HCT116 (cell line): ENCODE data around the gene UBE2G2. TPM values are rescaled to one million over a fixed set of nuclear protein-coding genes. Genes with fewer than 3 reads are reported as not detected.
"Not testable (repeated sequence)": the region's sequence is repeated elsewhere in the genome, so short reads cannot be mapped to it uniquely, and the experiment has no call there.

Source experiments
- ATAC-seq: fragments of 200-7000 bp; cut with Tn5 transposase; 2 replicates; pipeline ENCODE4 v1.9.1; 2020; ENCODE audit warnings: mild to moderate bottlenecking, moderate library complexity
- BruUV-seq: library from RNA; stranded (reverse); fragments of 400-500 nt; replicated peaks from 2 replicates; lab custom pipeline; 2021; lab: Mats Ljungman, UMichigan
- CTCF ChIA-PET: fragments of 300-600 bp; sonication (Branson Sonifier 250); formaldehyde crosslinking; loops from one replicate; lab custom pipeline; 2021; ENCODE audit warnings: antibody characterized with exemption; lab: Charles Lee
- POLR2A ChIA-PET: fragments of 300-600, 350-600 bp; sonication (Branson Sonifier 250); formaldehyde crosslinking; loops from one replicate; lab custom pipeline; 2021; ENCODE audit warnings: antibody characterized with exemption; lab: Charles Lee
- RAD21 ChIA-PET, 2 experiments: fragments of 300-600 bp; sonication (Branson Sonifier 250); formaldehyde crosslinking; loops; one replicate each; lab custom pipeline; 2023; ENCODE audit warnings: low total read pairs in 2 of 2; ENCODE audit not compliant: uncharacterized antibody in 2 of 2, unreplicated experiment in 2 of 2, low non-redundant PET in 1 of 2; lab: Charles Lee
- DNase-seq: peaks from one replicate; pipeline ENCODE4 v3.0.0-alpha.2; 2010; ENCODE audit warnings: low read depth, low spot score
- H2AFZ ChIP-seq: fragments of 200-600 bp; shearing (Covaris generic), sonication (generic); 2 replicates; pipeline ENCODE4 v1.6.1; 2017; ENCODE audit warnings: low read depth, mixed run types, mixed read lengths, antibody characterized with exemption, low read length; ENCODE audit not compliant: poor library complexity, severe bottlenecking
- H3K27ac ChIP-seq: 2 replicates; pipeline ENCODE4 v1.5.1; 2012; ENCODE audit warnings: low read depth, low read length
- H3K27me3 ChIP-seq: fragments of 200-600 bp; sonication (generic); 2 replicates; pipeline ENCODE4 v1.6.1; 2016; ENCODE audit warnings: mixed run types, low read length, mixed read lengths; ENCODE audit not compliant: insufficient read depth
- H3K36me3 ChIP-seq, 2 experiments: fragments of 200-500 bp in 1 of 2; fragments of 200-600 bp in 1 of 2; sonication (Bioruptor generic) in 1 of 2; sonication (generic) in 1 of 2; 2 replicates each; pipeline versions ENCODE4 v1.5.1 to v1.6.1; 2014 to 2016; ENCODE audit warnings: low read length in 2 of 2, inconsistent platforms in 1 of 2, mixed read lengths in 1 of 2, mixed run types in 1 of 2; ENCODE audit not compliant: insufficient read depth in 2 of 2, control insufficient read depth in 1 of 2
- H3K4me1 ChIP-seq, 2 experiments: fragments of 200-600 bp in 1 of 2; sonication (generic) in 1 of 2; 2 replicates each; pipeline versions ENCODE4 v1.5.1 to v1.6.1; 2012 to 2017; ENCODE audit warnings: low read length in 2 of 2, inconsistent platforms in 1 of 2, mild to moderate bottlenecking in 1 of 2, mixed read lengths in 1 of 2, mixed run types in 1 of 2, moderate library complexity in 1 of 2; ENCODE audit not compliant: insufficient read depth in 2 of 2, control insufficient read depth in 1 of 2
- H3K4me2 ChIP-seq: fragments of 200-600 bp; sonication (generic); 2 replicates; pipeline ENCODE4 v1.6.1; 2017; ENCODE audit warnings: mixed run types, low read length, mixed read lengths
- H3K4me3 ChIP-seq, 2 experiments: fragments of 200-600 bp in 1 of 2; sonication (generic) in 1 of 2; replicated peaks in 1 of 2; 2 replicates each; pipeline ENCODE4 v1.5.1; 2011 to 2016; ENCODE audit warnings: low read length in 2 of 2, control low read depth in 1 of 2, low read depth in 1 of 2, mild to moderate bottlenecking in 1 of 2, mixed read lengths in 1 of 2, mixed run types in 1 of 2
- H3K79me2 ChIP-seq: fragments of 200-600 bp; sonication (generic); 2 replicates; pipeline ENCODE4 v1.6.1; 2017; ENCODE audit warnings: mild to moderate bottlenecking, mixed run types, low read length, moderate library complexity, mixed read lengths; ENCODE audit not compliant: insufficient read depth
- H3K9ac ChIP-seq: fragments of 200-600 bp; sonication (generic); 2 replicates; pipeline ENCODE4 v1.6.1; 2016; ENCODE audit warnings: low read length, mixed read lengths
- H3K9me2 ChIP-seq: fragments of 200-600 bp; sonication (generic), shearing (Covaris generic); 2 replicates; pipeline ENCODE4 v1.6.1; 2017; ENCODE audit warnings: mixed run types, mild to moderate bottlenecking, moderate library complexity; ENCODE audit not compliant: insufficient read depth
- H3K9me3 ChIP-seq, 2 experiments: fragments of 200-500 bp in 1 of 2; fragments of 200-600 bp in 1 of 2; sonication (Bioruptor generic) in 1 of 2; sonication (generic) in 1 of 2; 2 replicates each; pipeline ENCODE4 v1.6.1; 2014 to 2017; ENCODE audit warnings: low read length in 2 of 2, mixed read lengths in 2 of 2, inconsistent platforms in 1 of 2, low read depth in 1 of 2, mild to moderate bottlenecking in 1 of 2, mixed run types in 1 of 2, moderate library complexity in 1 of 2; ENCODE audit not compliant: control insufficient read depth in 1 of 2, insufficient read depth in 1 of 2
- H4K20me1 ChIP-seq: fragments of 200-600 bp; sonication (generic), shearing (Covaris generic); 2 replicates; pipeline ENCODE4 v1.6.1; 2017; ENCODE audit warnings: mixed run types, mild to moderate bottlenecking, moderate library complexity; ENCODE audit not compliant: insufficient read depth
- CEBPB ChIP-seq: IDR thresholded peaks from 2 replicates; pipeline ENCODE4 v1.6.1; 2012; ENCODE audit warnings: low read depth
- CTCF ChIP-seq, 3 experiments: fragments of 200-600 bp in 1 of 3; sonication (generic) in 1 of 3; IDR thresholded peaks in 2 of 3; conservative IDR thresholded peaks in 1 of 3; 2 replicates each; pipeline ENCODE4 v1.5.1; 2012 to 2017; ENCODE audit warnings: low read depth in 2 of 3, low read length in 2 of 3, antibody characterized with exemption in 1 of 3, borderline replicate concordance in 1 of 3, control low read depth in 1 of 3, mild to moderate bottlenecking in 1 of 3, mixed read lengths in 1 of 3, mixed run types in 1 of 3, moderate library complexity in 1 of 3; ENCODE audit not compliant: insufficient read depth in 1 of 3
- EGR1 ChIP-seq: IDR thresholded peaks from 2 replicates; pipeline ENCODE4 v1.6.1; 2012; ENCODE audit warnings: low read depth
- JUND ChIP-seq: IDR thresholded peaks from 2 replicates; pipeline ENCODE4 v1.6.1; 2012
- MAX ChIP-seq: IDR thresholded peaks from 2 replicates; pipeline ENCODE4 v1.6.1; 2012
- POLR2AphosphoS5 ChIP-seq: IDR thresholded peaks from 2 replicates; pipeline ENCODE4 v1.6.1; 2011; ENCODE audit warnings: mild to moderate bottlenecking, low read depth, low read length, moderate library complexity
- YY1 ChIP-seq: IDR thresholded peaks from 2 replicates; pipeline ENCODE4 v1.6.1; 2011; ENCODE audit warnings: low read length, low read depth, moderate library complexity, mild to moderate bottlenecking; ENCODE audit not compliant: insufficient replicate concordance; ENCODE audit errors: extremely low read depth
- ZFX ChIP-seq: fragments of 450-650 bp; IDR thresholded peaks from 2 replicates; pipeline ENCODE4 v1.6.1; 2017
- intact Hi-C: fragments of 100-400 bp; cut with micrococcal nuclease; formaldehyde crosslinking; loops from 2 replicates; pipeline ENCODE4 v1.10.0; 2022
- total RNA-seq: library from RNA; stranded (reverse); gene quantifications from one replicate; pipeline ENCODE4 v1.2.1, GENCODE V29; 2021; ENCODE audit not compliant: unreplicated experiment

The UBE2G2 gene
- total RNA-seq, 1 experiment from 2014 or later, result 86.5 TPM

GRCh38 chr21:44834231-44834950, 32.8 kb upstream of the UBE2G2 start:
- Histone ChIP-seq H3K27ac (no peak overlapping the region), H3K36me3 (no peaks in the 10 kb centered on the region), H3K4me2 (no peak overlapping the region), H3K9ac (no peak overlapping the region), H3K4me3 (no peak overlapping the region), H3K4me1 (peaks cover 2 to 10% of the 10 kb centered on the region in 2 experiments; a peak in 1 of 4 replicates), H4K20me1 (no peaks in the 10 kb centered on the region), H3K27me3 (no peaks in the 10 kb centered on the region), H3K9me3 (peaks cover 1 to 3% of the 10 kb centered on the region in 2 experiments; a peak in 1 of 4 replicates), H3K79me2 (no peaks in the 10 kb centered on the region), H2AFZ (no peak overlapping the region), H3K9me2 (no peaks in the 10 kb centered on the region)
- no peak for DNase-seq
- POLR2A ChIA-PET, result no interaction called here
- ATAC-seq, result no peak
- BruUV-seq, result no TSS peak
- TF ChIP-seq EGR1, result no peak
- no peak for TF ChIP-seq POLR2AphosphoS5
- TF ChIP-seq MAX, result no peak
- no peak for TF ChIP-seq JUND
- TF ChIP-seq ZFX, result no peak
- RAD21 ChIA-PET, result no interaction called here
- intact Hi-C loops, result no loop called here
- CTCF ChIA-PET, result no interaction called here

GRCh38 chr21:44833663-44834062, 32.0 kb upstream of the UBE2G2 start:
- Histone ChIP-seq H2AFZ (no peak overlapping the region), H3K36me3 (no peaks in the 10 kb centered on the region), H3K27me3 (no peaks in the 10 kb centered on the region), H3K4me2 (no peak overlapping the region), H3K9me3 (peaks cover 8 to 9% of the 10 kb centered on the region in 2 experiments; a peak in 2 of 4 replicates), H3K9me2 (no peaks in the 10 kb centered on the region), H3K4me1 (peaks cover 2 to 10% of the 10 kb centered on the region in 2 experiments; a peak in 1 of 4 replicates), H3K27ac (no peak overlapping the region), H3K79me2 (no peaks in the 10 kb centered on the region), H4K20me1 (no peaks in the 10 kb centered on the region), H3K9ac (no peak overlapping the region), H3K4me3 (no peak overlapping the region)
- ChIA-PET POLR2A (no interaction called here), RAD21 (no interaction called here), CTCF (no interaction called here)
- no TSS peak for BruUV-seq
- DNase-seq (no peak), ATAC-seq (no peak)
- TF ChIP-seq CEBPB, result no peak
- TF ChIP-seq CTCF (IDR thresholded peaks at IDR 0.05 in 2 of 3, conservative IDR thresholded peaks at IDR 0.05 in 1 of 3; ENCODE audit: borderline replicate concordance in 1 of 3, insufficient read depth in 1 of 3, low read depth in 2 of 3, low read length in 2 of 3), result no peak
- TF ChIP-seq YY1, result no peak
- intact Hi-C loops, result no loop called here

- RAD21 ChIA-PET, H3K9ac ChIP-seq, H3K4me3 ChIP-seq, ATAC-seq, H3K9me2 ChIP-seq, CTCF ChIA-PET, H3K27ac ChIP-seq, H3K4me2 ChIP-seq, H3K36me3 ChIP-seq, intact Hi-C loops, H3K27me3 ChIP-seq, POLR2A ChIA-PET, BruUV-seq, H2AFZ ChIP-seq, H4K20me1 ChIP-seq, H3K79me2 ChIP-seq, DNase-seq, H3K4me1 ChIP-seq: not testable (repeated sequence)
- H3K9me3 ChIP-seq, result peaks cover 17 to 19% of the 10 kb centered on the region in 2 experiments; a peak in 3 of 4 replicates
These were observed 31.1 kb upstream of the UBE2G2 start for GRCh38 chr21:44832516-44833255.
